NCI-H1048 (cell line): Measurements from ENCODE around the gene ZFYVE28.
A peak's percentile ranks its signal among the peaks of the same experiment; 100 is the strongest.
"Not testable (repeated sequence)": the region's sequence is repeated elsewhere in the genome, so short reads cannot be mapped to it uniquely, and the experiment has no call there.

Experiments
- DNase-seq: peaks from one replicate; lab custom pipeline; 2025; lab: John Stamatoyannopoulos, UW

Gene ZFYVE28

DNA sequence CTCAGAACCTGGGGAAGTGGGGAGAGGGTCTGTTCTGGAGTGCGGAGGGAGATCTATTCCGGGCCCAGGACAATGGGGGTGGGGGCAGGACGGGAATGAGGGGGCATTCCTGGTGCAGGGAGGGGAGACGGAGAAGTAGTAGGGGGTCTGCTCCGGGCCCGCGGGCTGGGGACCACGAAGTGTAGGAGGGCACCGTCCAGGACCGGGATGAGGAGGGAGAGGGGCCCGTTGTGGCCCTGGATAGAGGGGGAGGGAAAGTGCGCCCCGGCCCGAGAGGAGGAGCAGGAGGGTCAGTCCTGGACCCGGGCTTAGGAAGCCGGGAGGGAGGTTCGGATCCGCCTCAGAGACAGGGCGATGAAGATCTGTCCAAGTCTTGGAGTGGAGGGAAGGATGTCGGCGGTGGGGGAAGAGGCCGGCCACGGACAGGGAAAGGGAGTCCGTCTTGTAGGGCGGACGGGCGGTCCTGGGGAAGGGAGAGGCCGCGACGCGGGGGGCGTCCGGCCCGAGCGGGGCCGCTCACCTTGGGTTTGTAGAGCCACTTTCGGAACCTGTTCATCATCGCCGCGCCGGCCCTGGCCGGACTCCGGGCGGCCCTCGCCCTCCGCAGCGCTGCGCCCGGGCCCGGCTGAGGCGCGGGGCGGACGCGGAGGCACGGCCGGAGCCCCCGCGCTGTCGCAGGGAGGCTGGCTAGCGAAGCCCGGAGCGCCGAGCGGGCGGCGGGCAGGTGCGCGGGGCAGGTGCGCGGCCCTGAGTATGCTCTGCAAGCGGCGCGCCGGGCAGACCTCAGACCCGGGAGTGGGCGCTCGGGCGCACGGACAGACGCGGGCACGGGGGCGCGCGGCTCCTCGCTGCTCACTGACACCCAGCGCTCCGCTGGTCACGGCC, at the start of gene ZFYVE28:
Gene ZFYVE28 (minus strand): TSS at position 881 of the 885 bp plus-strand sequence. CDS start 322 bp downstream, at position 559.
- DNase-seq: no peak

DNA sequence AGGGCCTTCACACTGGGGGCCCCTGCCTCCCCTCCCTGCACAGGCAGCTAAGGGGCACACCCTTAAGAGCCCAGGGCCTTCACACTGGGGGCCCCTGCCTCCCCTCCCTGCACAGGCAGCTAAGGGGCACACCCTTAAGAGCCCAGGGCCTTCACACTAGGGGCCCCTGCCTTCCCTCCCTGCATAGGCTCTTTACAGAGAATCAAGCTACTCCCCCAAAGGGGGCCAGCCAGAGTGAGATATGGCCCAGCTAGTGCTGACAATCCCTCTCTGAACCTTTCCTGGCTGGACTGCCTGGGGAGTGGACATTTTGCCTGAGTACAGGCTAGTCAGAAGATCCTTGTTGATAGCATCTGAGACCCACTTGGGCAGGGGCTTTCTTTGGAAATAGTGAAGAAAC, 47.1 kb upstream of the ZFYVE28 start:
- not testable (repeated sequence) for DNase-seq

DNA sequence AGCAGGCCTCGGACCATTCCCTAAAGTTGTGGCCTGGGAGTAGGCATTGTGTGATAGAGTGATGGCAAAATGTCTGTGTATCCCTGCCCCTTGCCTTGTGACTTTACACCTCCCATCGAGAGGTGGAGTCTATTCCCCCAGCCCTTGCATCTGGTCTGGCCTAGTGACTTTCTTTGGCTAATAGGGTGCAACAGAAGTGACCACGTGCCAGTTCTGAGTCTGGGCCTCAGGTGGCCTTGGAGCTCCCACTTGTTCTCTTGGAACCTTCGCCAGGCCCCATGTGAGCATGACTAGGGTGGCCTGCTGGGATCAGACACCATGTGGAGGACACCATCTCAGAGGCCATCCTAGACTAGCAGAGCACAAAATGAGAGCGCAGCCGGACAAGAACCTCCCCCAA, 46.6 kb upstream of the ZFYVE28 start:
- no peak for DNase-seq

DNA sequence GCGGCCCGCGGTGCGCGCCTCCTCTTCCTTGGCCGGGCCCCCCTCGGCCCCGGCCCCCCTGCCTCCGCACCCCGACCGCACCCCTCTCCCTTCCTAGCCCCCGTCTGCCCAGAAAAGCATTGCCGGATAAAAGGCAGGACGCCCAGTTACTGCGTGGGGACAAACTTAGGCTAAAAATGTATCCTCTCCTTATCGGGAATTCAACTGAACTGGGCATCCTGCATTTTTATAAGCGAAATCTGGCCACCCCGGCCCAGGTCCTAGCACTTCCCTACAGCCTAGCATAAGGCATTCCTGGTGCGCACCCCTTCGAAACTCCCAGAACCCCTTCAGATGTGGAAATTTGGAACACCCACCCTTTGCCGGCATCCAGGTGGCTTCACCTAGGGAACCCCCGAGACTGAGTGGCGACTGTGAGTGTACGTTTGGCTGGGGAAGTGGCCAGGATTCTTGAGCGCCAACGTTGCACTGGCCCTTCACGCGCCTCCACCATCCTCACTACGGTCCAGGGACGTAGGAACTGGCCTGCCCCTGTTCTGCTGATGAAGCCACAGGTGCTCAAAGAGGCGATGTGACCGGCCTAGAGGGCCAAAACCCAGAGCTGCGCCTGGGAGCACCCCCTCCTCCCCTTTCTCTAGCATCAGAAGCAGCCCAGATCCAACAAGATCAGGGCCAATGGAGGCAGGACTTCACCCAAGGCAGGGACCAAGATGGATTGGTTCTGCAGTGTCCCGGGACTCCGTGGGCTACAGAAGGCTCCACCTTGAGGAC, 44.7 kb upstream of the ZFYVE28 start:
- DNase-seq: no peak

DNA sequence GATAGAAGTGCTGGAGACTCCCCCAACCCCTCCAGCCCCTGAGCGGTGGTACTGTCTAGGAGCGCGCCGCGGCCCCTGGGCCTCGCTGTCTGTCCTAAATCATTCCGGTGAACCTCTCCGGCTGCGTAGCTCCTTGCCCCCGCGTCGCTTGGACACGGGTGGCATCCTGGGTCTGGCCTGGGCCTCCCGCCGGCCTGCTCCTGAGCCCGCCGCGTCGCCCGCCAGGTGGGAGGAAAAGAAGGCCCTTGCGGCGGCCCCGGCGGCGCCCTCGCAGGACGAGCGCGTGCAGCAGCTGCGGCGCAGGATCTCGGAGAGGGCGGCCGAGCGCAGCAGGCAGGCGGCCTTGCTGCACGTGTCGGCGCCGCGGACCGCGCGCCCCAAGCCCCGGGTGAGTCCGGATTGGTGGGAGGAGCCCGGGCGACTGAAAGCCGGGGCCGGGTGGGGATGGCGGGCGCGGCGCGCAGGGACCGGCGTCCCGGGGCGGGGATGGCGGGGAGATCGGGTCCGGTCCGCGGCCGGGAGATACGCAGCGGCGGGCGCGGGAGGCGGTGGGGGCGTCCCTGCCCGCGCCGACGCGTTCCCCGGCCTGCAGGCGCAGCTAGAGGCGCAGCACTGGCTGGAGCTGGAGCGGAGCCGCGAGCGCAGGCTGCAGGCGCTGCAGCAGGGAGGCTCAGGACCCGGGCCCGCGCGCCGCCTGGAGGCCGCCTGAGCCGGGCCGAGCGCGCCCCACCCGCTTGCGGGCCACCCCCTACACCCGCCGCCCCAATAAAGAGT, 44.0 kb upstream of the ZFYVE28 start:
- peak; percentile 14 for DNase-seq

DNA sequence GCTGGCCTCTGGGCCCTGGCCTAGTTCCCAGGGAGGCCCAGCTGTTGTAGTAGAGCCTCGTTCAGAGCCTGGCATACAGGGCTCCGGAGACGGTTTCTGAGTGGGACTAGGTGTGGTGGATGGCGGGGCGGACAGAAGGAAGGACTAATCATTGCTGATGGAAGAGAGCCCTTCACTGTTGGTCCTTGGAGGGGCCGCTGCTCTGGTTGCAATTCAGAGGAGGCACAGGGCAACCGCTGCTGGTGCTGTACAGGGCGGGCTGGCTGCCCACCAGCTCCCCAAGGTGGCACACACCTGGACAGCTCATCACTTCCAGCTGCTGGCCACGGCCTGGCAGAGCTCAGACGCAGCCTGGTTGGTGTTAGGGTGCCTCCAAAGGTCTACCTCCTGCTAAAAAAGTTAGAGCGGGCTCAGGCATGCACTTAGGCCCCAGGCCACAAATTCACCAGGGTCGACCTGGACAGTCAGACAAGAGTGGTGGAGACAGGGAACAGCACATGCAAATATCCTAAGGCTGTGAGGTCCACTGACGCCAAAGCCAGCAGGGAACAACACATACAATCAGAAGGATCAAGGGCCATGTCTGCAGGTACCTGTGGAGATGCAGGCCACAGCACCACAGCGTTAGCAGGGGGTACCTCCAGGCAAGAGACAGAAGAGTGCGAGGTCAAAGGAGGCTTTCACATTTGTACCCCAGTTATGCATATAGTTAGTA, 43.0 kb upstream of the ZFYVE28 start:
- DNase-seq: no peak

DNA sequence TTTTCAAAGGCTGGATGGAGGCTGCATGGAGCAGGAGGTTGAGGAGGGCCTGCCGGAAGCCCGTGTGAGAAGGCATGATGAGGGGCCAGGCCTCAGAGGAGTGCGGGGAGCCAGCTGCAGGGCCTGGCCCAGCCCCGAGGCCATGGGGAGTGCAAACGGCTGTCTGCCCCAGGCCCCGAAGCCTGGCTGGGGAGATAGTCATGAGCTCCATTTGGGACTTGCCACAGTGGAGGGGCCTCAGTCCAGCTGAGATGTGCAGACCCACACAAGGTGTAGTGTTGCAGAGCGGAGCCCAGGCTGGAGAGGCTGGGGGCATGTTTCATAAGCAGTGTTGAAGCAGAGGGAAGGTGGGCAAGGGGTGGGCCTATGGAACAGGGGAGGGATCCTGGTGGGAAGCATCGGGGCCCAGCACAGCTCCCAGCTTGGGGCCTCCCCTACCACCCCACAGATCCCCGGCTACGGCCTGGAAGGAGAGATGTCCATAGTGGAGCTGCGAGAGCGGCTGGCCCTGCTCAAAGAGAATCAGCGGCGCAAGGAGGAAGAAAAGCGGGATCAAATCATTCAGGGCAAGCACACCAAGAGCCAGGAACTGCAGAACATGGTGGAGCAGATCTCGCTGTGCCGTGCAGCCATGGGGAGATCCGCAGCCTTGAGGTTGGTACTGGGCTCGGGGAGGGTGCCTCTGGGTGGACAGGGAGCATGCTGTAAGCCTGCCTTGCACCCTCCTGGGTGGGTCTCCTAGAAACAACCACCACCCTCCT, 41.3 kb upstream of the ZFYVE28 start:
- DNase-seq: no peak

DNA sequence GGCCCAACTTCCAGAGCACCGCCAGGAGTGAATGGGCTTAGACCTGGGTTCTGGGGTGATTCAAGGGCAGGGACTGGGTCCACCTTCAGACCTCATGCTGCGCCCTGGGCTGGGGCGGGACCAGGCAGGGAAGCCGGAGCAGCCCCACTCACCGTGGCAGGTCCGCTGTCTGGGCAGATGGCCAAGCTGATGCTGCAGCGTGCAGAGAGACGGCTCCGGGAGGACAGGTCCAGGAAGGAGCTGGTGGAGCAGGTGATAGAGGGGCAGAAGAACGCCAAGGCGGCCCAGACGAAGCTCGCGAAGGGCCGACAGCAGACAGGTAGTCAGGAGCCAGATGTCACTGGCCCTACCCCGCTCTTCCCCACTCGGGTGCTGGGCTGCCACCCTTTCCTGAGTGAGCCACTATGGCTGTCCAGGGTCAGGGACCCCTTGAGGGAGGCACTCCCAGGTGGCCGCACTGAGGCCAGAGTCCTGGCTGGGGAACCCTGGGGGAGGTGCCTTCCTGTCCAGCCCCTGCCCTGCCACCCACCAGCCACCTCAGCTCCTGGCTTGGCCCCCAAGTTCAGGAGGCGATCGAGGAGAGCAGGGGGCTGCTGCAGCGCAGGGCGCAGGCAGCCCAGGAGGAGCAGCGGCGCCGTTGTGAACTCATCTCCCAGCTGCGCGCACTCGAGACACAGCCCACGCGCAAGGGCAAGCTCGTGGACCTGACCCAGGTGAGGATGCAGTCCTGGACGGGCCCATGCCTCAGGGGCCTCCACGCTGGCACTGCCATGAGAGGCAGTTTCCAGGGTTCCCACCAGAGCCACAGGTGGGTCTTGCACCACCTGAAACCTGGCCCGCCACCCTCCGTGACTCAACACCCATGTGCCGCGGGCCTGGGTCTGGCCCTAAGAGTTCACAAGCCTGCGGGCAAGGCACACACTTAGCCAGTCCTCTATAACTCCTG, 40.4 kb upstream of the ZFYVE28 start:
- DNase-seq: no peak

DNA sequence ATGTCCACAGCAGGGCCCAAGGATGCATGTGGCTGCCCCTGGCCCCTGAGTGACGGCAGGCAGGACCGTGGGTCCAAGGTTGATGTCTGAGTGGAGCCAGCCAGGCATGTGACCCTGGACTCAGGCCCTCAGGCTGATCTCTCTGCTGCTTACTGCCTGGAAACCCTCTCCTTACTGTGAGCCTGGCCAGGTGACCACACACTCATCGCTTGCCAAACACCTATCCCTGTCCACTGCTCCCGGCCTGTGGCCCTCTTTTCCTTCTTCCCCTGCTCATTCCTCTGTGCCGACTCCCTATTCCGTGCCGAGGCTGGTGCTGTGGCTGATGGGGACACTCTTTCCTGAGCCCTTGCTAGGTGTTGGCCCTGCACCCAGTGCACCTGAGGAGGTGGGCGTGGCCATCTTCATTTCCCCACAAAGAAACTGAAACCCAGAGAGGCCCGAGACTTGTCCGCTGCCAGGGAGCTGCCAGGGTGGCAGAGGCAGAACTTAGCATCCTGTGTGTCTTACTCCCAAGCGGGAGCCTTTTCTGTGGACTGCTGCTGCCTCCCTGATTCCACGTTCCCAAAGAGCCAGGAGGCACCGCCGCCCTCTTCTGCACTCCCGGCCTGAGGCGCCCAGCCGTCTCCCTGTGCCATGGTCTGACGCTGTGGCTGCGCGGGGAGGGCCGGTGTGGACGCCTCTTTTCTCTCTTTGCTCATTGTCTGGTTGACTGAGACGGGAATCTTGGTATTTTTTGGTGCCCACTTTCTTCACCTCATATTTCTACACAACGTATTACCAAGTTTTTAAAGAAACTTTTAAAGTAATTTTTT, 39.2 kb upstream of the ZFYVE28 start:
- DNase-seq: no peak

DNA sequence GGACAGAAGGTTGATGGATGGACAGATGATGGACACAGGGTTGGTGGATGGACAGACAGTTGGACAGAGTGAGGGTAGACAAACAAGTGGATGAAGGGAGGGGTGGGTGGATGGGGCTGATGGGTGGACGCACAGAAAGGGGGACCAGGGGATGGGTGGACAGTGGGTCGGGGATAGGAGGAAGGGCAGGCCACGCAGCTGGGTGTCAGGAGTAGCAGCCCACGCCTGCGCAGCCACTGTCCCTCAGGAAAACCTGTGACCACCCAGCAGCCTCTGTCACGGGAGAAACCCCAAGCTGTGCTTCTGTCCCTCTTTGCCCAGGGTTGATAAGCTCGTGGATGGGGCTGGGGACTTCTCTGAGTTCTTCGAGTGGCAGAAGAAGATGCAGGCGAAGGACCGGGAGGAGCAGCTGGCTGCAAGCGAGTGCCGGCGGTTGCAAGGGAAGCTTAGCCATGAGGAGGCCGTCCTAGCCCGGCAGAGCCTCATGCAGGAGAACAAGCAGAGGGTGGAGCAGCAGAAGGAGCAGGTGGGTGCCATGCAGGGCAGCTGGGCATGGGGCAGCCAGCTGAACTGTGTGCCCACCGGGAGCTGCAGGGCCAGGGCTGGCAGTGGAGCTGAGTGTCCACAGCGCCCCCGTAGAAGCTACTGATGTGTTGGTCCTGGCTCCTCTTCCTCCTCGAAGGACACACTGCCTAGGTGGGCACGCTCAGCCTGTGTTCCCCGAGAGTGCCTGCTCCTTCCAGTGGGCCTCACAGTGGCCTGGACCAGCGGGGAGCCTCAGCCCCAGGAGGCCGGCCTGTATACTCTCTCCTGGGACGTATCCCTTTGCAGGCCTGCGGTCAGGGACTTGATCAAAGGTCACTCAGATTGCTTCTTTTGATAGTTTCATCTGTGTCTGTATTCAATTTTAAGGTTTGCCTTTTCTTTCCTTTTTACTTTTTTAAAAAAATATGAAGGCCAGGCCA, 33.7 kb upstream of the ZFYVE28 start:
- DNase-seq: no peak

DNA sequence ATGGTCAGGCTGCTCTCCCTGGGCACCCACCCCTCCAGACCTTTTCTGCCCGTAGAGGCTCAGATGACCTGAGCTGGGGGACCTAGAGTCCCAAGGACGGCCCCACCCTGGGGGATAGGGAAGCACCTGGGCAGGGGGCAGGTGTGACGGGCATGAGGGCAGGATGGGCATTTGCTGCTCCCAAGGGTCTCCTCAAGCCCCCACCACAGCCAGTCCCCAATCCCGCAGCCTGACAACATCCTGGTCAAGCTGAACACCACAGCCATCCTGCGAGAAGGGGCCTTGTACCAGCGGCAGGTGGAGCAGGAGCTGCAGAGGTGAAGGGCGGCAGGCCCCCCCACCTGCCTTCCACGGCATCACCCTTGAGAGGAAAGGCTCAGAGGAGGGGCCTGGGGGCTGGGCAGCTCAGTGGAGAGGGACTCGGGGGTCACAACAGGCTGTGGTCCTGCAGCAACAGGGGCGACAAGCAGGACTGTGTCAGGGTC, 32.6 kb upstream of the ZFYVE28 start:
- DNase-seq: no peak

DNA sequence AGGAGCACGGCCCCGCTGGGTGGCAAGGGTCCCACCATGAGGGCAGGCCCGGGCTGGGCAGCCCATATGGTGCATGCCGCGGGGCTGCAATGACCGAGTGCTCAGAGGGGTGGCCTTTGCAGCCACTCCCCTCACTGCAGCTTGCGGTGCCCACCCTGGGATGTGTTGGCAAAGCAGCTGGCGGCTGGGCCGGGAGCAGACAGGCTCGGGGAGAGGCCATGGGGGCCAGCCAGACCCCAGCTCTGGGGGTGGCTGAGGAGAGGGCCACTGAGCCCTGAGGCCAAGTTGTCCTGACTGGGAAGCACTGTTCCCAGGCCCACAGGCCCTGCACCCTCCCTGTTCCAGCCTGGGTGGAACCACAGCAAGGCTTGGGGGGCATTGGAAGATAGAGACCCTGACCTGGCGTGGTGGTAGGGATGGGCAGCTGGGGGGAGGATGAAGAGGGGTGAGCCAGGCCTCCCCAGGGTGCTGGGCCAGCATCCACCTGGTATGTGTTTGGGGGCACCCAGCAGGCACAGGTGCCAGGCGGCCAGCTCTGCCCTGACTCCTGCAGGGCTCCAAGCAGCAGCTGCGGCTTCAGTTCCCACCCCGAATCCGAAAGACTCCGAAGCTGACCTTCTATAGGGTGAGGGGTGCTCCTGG, 32.1 kb upstream of the ZFYVE28 start:
- DNase-seq: no peak

DNA sequence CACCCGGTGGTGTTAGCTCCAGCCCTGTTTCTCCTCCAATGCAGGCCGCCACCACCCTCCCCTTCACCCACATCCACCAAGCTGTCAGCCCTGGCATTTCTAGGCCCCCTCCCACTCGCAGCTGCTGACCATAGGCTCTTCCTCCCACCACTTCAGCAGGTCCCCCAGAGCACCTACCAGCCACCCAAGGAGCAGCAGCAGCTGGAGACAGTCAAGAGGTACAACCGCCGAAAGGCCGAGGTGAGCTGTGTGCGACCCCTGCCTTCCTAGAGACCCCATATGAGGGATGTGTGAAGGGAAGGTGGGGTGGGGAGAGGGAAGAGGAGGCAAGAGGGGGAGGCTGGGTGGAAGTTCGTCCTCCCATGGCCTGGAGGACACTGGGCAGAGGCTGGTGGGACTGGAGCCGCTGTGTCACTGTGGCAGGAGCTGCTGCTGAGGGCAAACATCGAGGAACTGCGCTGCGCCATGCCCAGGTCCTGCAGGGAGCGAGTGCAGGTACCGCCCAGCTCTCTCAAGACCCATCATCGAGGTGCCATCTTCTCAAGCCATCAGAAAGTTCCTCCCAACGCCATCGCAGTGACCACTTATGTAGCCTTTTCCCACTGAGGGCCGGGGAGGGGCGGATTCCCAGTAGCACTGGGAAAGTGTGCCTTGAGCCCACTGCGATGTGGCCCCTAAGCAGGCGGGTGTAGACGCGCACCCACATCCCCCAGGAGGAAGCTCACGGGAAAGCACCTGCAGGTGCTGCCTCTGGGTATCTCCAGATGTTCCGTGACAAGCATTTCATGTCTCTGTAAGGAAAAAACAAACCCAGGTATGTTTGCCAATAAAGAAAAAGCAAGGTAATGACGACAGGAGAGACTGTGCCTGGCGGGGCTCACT, 31.3 kb upstream of the ZFYVE28 start:
- no peak for DNase-seq

DNA sequence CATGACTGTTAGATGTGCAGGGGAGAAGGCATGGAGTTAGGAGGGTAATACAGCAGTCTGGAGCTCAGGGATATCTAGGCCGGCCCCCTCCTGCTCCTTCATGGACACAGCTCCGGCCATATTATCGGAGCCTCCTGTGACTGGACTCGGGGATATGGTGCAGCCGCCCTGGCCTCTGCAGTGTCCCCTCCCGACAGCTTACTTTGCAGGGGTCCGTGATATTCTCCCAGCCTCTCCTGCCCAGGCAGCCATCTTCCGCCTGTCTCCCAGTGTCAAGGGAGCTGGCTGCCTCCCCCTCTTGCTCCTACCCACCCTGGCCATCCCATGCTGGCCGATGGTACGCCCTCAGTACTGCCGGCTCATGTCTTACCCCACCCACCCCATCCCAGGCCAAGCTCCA, 30.6 kb upstream of the ZFYVE28 start:
- DNase-seq: no peak

DNA sequence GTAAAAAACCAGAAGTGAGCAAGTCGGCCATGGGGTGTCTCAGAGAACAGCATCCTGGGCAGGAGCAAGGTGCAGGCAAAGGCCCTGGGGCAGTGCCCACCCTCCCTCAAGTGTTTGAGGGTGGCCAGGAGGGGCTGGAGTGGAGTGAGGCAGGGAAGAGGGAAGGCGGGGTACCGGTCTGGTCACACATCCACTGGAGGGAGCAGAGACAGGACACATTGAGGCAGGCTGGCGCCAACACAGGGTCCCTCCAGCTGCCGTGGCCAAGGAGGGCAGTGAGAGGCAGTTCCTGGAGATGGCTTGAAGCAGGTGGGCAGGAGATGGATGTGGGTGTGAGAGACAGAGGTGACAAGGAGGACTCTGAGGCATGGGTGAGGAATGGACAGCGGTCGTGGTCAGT, 30.1 kb upstream of the ZFYVE28 start:
- DNase-seq: no peak
